ENCODE results near the gene PTBP2. TPM values are rescaled to one million over a fixed set of nuclear protein-coding genes. Genes with fewer than 3 reads are reported as not detected.

Gene PTBP2
- total RNA-seq, 2 experiments from 2014 or later, result 36.9 to 46.0 TPM

DNA sequence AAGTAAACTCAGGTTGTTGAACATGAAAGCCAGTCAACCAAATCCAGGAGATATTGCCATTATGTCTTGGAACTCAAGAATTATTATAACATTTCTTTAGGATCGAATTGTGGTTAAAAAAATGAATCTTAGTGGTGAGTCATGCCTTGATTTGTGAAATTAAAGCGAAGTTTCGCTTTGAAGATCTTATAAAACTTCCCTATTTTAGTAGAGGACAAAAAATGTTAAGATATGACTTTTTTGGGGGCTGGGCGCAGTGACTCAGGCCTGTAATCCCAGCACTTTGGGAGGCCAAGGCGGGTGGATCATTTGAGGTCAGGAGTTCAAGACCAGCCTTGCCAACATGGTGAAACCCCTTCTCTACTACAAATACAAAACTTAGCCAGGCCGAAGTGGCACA, 39.5 kb upstream of the PTBP2 start:
- no peak for DNase-seq (ENCODE audit: low spot score)
- H2AFZ ChIP-seq (ENCODE audit: low read length), result no peak overlapping the region
- H3K36me3 ChIP-seq (ENCODE audit: insufficient read depth, low read length), result no peaks in the 10 kb centered on the region
- H3K9me3 ChIP-seq (ENCODE audit: low read length), result no peaks in the 10 kb centered on the region
- H3K27ac ChIP-seq (ENCODE audit: low read depth, low read length, poor library complexity, severe bottlenecking), result no peak overlapping the region
- H3K79me2 ChIP-seq (ENCODE audit: insufficient read depth, low read depth, low read length), result no peaks in the 10 kb centered on the region
- no peaks in the 10 kb centered on the region for H3K4me1 ChIP-seq (ENCODE audit: insufficient read depth, low read length, poor library complexity, severe bottlenecking)
- no peak overlapping the region for H3K4me3 ChIP-seq (ENCODE audit: low read depth, low read length, poor library complexity, severe bottlenecking)
- TF ChIP-seq, protein P1, sequence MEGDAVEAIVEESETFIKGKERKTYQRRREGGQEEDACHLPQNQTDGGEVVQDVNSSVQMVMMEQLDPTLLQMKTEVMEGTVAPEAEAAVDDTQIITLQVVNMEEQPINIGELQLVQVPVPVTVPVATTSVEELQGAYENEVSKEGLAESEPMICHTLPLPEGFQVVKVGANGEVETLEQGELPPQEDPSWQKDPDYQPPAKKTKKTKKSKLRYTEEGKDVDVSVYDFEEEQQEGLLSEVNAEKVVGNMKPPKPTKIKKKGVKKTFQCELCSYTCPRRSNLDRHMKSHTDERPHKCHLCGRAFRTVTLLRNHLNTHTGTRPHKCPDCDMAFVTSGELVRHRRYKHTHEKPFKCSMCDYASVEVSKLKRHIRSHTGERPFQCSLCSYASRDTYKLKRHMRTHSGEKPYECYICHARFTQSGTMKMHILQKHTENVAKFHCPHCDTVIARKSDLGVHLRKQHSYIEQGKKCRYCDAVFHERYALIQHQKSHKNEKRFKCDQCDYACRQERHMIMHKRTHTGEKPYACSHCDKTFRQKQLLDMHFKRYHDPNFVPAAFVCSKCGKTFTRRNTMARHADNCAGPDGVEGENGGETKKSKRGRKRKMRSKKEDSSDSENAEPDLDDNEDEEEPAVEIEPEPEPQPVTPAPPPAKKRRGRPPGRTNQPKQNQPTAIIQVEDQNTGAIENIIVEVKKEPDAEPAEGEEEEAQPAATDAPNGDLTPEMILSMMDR (conservative IDR thresholded peaks at IDR 0.05; ENCODE audit: low read length), result no peak
- TF ChIP-seq EZH2phosphoT487 (IDR thresholded peaks at IDR 0.05; ENCODE audit: borderline replicate concordance, low read depth, low read length), result no peak
- POLR2A ChIA-PET, result no interaction called here
- no peaks in the 10 kb centered on the region for H4K20me1 ChIP-seq (ENCODE audit: insufficient read depth, low read length)
- H3K9me2 ChIP-seq (ENCODE audit: insufficient read depth, low read length), result no peaks in the 10 kb centered on the region
- CTCF ChIA-PET (ENCODE audit: unreplicated experiment), result no interaction called here
- H3K4me2 ChIP-seq (ENCODE audit: low read length), result no peak overlapping the region
- intact Hi-C loops (cut with micrococcal nuclease; ENCODE audit: unreplicated experiment), result no loop called here
- BruUV-seq (replicated peaks), result no TSS peak

DNA sequence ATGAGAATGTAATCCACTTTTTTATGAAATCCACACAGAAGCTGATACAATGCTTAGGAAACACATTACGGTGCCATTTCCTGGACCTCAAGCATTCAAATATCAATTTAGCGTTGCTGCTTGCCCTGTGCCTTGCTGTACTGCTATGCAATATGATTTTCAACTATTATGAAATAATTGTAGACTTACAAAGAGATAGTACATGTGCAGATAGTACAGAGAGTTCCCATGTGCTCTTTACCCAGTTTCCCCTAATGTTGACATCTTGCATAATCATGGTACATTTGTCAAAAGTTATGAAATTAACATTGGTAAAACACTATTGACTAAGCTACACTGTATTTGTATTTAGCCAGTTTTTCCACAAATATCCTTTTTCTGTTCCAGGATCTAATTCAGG, 37.7 kb upstream of the PTBP2 start:
- H3K36me3 ChIP-seq (ENCODE audit: insufficient read depth, low read length), result no peaks in the 10 kb centered on the region
- POLR2A ChIA-PET, result no interaction called here
- no TSS peak for BruUV-seq (replicated peaks)
- CTCF ChIA-PET (ENCODE audit: unreplicated experiment), result no interaction called here
- H2AFZ ChIP-seq (ENCODE audit: low read length), result no peak overlapping the region
- H4K20me1 ChIP-seq (ENCODE audit: insufficient read depth, low read length), result no peaks in the 10 kb centered on the region
- no peak overlapping the region for H3K27ac ChIP-seq (ENCODE audit: low read depth, low read length, poor library complexity, severe bottlenecking)
- no peaks in the 10 kb centered on the region for H3K79me2 ChIP-seq (ENCODE audit: insufficient read depth, low read depth, low read length)
- intact Hi-C loops (cut with micrococcal nuclease; ENCODE audit: unreplicated experiment), result no loop called here
- H3K4me3 ChIP-seq (ENCODE audit: low read depth, low read length, poor library complexity, severe bottlenecking), result no peak overlapping the region
- no peak for DNase-seq (ENCODE audit: low spot score)
- TF ChIP-seq EZH2phosphoT487 (IDR thresholded peaks at IDR 0.05; ENCODE audit: borderline replicate concordance, low read depth, low read length), result no peak
- TF ChIP-seq, protein P1 (conservative IDR thresholded peaks at IDR 0.05; ENCODE audit: low read length), result no peak
- H3K4me1 ChIP-seq (ENCODE audit: insufficient read depth, low read length, poor library complexity, severe bottlenecking), result no peaks in the 10 kb centered on the region
- H3K9me2 ChIP-seq (ENCODE audit: insufficient read depth, low read length), result no peaks in the 10 kb centered on the region
- H3K4me2 ChIP-seq (ENCODE audit: low read length), result no peak overlapping the region
- H3K9me3 ChIP-seq (ENCODE audit: low read length), result no peaks in the 10 kb centered on the region

DNA sequence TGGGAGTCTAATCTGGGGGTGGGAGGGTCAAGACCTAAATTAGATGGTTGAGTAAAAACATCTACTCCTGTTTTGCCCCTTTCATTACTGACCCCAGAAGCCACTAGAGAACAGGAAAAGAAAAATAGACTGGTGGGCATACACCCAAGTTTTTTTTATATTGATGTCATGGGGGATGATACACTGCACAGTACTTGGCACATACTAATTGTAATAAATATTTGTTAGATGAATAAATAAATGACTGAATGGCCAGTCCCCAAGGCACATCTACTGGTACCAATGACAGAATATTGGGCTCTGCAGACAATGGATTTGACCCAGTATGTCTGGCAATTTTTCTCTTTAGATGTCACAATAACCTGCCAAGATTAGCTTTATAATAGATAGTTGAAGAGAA, 36.8 kb upstream of the PTBP2 start:
- no TSS peak for BruUV-seq (replicated peaks)
- H3K4me3 ChIP-seq (ENCODE audit: low read depth, low read length, poor library complexity, severe bottlenecking), result no peak overlapping the region
- intact Hi-C loops (cut with micrococcal nuclease; ENCODE audit: unreplicated experiment), result no loop called here
- no peaks in the 10 kb centered on the region for H3K79me2 ChIP-seq (ENCODE audit: insufficient read depth, low read depth, low read length)
- no peak for DNase-seq (ENCODE audit: low spot score)
- no peaks in the 10 kb centered on the region for H3K9me2 ChIP-seq (ENCODE audit: insufficient read depth, low read length)
- H3K36me3 ChIP-seq (ENCODE audit: insufficient read depth, low read length), result no peaks in the 10 kb centered on the region
- no peaks in the 10 kb centered on the region for H3K9me3 ChIP-seq (ENCODE audit: low read length)
- no peak overlapping the region for H3K4me2 ChIP-seq (ENCODE audit: low read length)
- H3K27ac ChIP-seq (ENCODE audit: low read depth, low read length, poor library complexity, severe bottlenecking), result no peak overlapping the region
- TF ChIP-seq EZH2phosphoT487 (IDR thresholded peaks at IDR 0.05; ENCODE audit: borderline replicate concordance, low read depth, low read length), result no peak
- CTCF ChIA-PET (ENCODE audit: unreplicated experiment), result no interaction called here
- POLR2A ChIA-PET, result no interaction called here
- H4K20me1 ChIP-seq (ENCODE audit: insufficient read depth, low read length), result no peaks in the 10 kb centered on the region
- H2AFZ ChIP-seq (ENCODE audit: low read length), result no peak overlapping the region
- H3K4me1 ChIP-seq (ENCODE audit: insufficient read depth, low read length, poor library complexity, severe bottlenecking), result no peaks in the 10 kb centered on the region
